Upper lobe of left lung (tissue), 4 donors: ENCODE measurements around the gene PMM1.
"Not testable (repeated sequence)": the region's sequence is repeated elsewhere in the genome, so short reads cannot be mapped to it uniquely, and the experiment has no call there.

Experiments used
- CTCF ChIP-seq, 6 experiments: fragments of 450-650 bp in 4 of 6; fragments of 200-600 bp in 2 of 6; sonication (generic) in 2 of 6; IDR thresholded peaks; one replicate each; pipeline ENCODE4 v1.5.1; 2016 to 2019; ENCODE audit warnings: antibody characterized with exemption in 6 of 6
- EP300 ChIP-seq, 4 donors: sonication (generic); formaldehyde crosslinking; IDR thresholded peaks; one replicate each; pipeline ENCODE4 v1.5.1; 2017; ENCODE audit warnings: antibody characterized with exemption in 4 of 4, control low read depth in 2 of 4
- POLR2A ChIP-seq, 4 donors: fragments of 450-650 bp; IDR thresholded peaks; one replicate each; pipeline ENCODE4 v1.5.1; 2016 to 2017; ENCODE audit warnings: antibody characterized with exemption in 4 of 4, mild to moderate bottlenecking in 2 of 4
- POLR2AphosphoS5 ChIP-seq, 2 donors: sonication (generic); formaldehyde crosslinking; IDR thresholded peaks; one replicate each; pipeline ENCODE4 v1.5.1; 2017; ENCODE audit warnings: antibody characterized with exemption in 2 of 2

GRCh38 chr22:41558241-41558630 is 31.4 kb downstream of the PMM1 start:
- TF ChIP-seq CTCF, POLR2A, EP300, POLR2AphosphoS5 (IDR thresholded peaks at IDR 0.05): not testable (repeated sequence)
